ENCODE results near the gene SLC25A25.
"Not testable (repeated sequence)": the region's sequence is repeated elsewhere in the genome, so short reads cannot be mapped to it uniquely, and the experiment has no call there.

SLC25A25 gene

GRCh38 chr9:128042043-128042442, 26.0 kb upstream of the SLC25A25 start:
- DNase-seq (ENCODE audit: low read depth), result no peak
- no peak for TF ChIP-seq CTCF (IDR thresholded peaks at IDR 0.05; ENCODE audit: insufficient read depth, low read depth, low read length, missing control alignments)
- no peak overlapping the region for H3K4me3 ChIP-seq (ENCODE audit: low read length)

- no peak overlapping the region for H3K4me3 ChIP-seq (ENCODE audit: low read length)
- DNase-seq (ENCODE audit: low read depth), result no peak
- no peak for TF ChIP-seq CTCF (IDR thresholded peaks at IDR 0.05; ENCODE audit: insufficient read depth, low read depth, low read length, missing control alignments)
These were observed 24.6 kb upstream of the SLC25A25 start for GRCh38 chr9:128043467-128043868.

- H3K4me3 ChIP-seq (ENCODE audit: low read length), result not testable (repeated sequence)
These were observed 22.6 kb upstream of the SLC25A25 start for GRCh38 chr9:128045409-128045808.

GRCh38 chr9:128045831-128046230, 22.2 kb upstream of the SLC25A25 start:
- TF ChIP-seq CTCF (IDR thresholded peaks at IDR 0.05; ENCODE audit: insufficient read depth, low read depth, low read length, missing control alignments), result no peak
- H3K4me3 ChIP-seq (ENCODE audit: low read length), result no peak overlapping the region
- DNase-seq (ENCODE audit: low read depth), result no peak

More at GRCh38 chr9:128045409-128045808, 22.6 kb upstream of the SLC25A25 start:
- DNase-seq (ENCODE audit: low read depth), result not testable (repeated sequence)

GRCh38 chr9:128047231-128047630, 20.8 kb upstream of the SLC25A25 start:
- DNase-seq (ENCODE audit: low read depth), result no peak
- TF ChIP-seq CTCF (IDR thresholded peaks at IDR 0.05; ENCODE audit: insufficient read depth, low read depth, low read length, missing control alignments), result no peak
- H3K4me3 ChIP-seq (ENCODE audit: low read length), result no peak overlapping the region

- no peak for DNase-seq (ENCODE audit: low read depth)
- no peak for TF ChIP-seq CTCF (IDR thresholded peaks at IDR 0.05; ENCODE audit: insufficient read depth, low read depth, low read length, missing control alignments)
- H3K4me3 ChIP-seq (ENCODE audit: low read length), result no peak overlapping the region
These were observed 19.4 kb upstream of the SLC25A25 start for GRCh38 chr9:128048663-128049062.

- TF ChIP-seq CTCF (IDR thresholded peaks at IDR 0.05; ENCODE audit: insufficient read depth, low read depth, low read length, missing control alignments), result no peak
- DNase-seq (ENCODE audit: low read depth), result no peak
These were observed 18.2 kb upstream of the SLC25A25 start for GRCh38 chr9:128049843-128050242.

More at GRCh38 chr9:128049843-128050242, 18.2 kb upstream of the SLC25A25 start:
- H3K4me3 ChIP-seq (ENCODE audit: low read length), result no peak overlapping the region
